ENCODE measurements around the gene DMBX1. TPM values are rescaled to one million over a fixed set of nuclear protein-coding genes. Genes with fewer than 3 reads are reported as not detected.
A peak's percentile ranks its signal among the peaks of the same experiment; 100 is the strongest.

Gene DMBX1
- total RNA-seq, 1 experiment from 2014 or later, result 2.3 TPM

DNA sequence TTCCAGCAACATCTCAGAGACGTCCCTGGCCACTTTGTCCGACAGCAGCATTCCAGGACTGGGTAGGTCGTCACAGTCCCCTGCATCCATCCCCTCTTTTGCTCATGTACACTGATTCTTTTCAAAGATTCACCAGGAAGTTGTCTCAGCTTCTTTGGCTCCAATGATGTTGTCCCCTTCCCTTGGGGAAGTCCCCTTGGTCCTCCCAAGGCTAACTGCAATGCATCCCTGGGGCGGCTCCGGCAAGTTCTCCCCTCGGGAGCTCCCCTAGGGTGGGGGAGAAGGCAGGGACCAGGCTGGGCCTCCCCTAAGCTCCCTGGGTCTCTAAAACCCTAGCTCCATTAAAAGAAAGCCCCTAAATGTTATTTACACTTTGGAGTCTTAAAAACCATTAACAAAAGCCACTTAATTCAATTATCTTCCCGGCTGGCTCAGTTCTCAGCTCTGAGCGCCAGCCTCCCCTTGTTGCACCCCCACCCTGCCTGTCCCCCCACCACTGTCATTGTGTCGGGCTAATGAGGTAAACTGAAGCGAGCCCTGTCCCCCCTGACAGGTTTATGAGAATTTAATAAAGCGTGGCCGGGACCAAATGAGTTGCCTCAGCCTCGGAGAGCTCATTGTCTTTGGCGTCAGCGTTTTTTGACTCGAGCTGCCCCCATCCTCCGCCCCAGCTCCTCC, 36.5 kb downstream of the DMBX1 start:
- Histone ChIP-seq H3K18ac (ENCODE audit: insufficient read length, low read depth, low read length) (no peak overlapping the region), H2AK5ac (ENCODE audit: insufficient read length, low read length) (no peak overlapping the region), H3K56ac (ENCODE audit: insufficient read length, low read depth, low read length) (no peak overlapping the region), H4K91ac (ENCODE audit: insufficient read length, low read depth, low read length) (no peak overlapping the region), H2BK12ac (ENCODE audit: insufficient read length, low read depth, low read length) (no peak overlapping the region), H2BK120ac (ENCODE audit: low read depth, low read length, poor library complexity, severe bottlenecking) (no peak overlapping the region), H3K9ac (ENCODE audit: extremely low read depth, insufficient read length, low read length) (no peak overlapping the region), H3K79me2 (ENCODE audit: insufficient read depth, low read length) (no peaks in the 10 kb centered on the region), H2BK5ac (ENCODE audit: insufficient read length, low read length) (no peak overlapping the region), H3K27me3 (ENCODE audit: insufficient read depth, low read length) (peaks cover 11% of the 10 kb centered on the region; the same call in 1 of the 2 replicates), H3K79me1 (ENCODE audit: insufficient read depth, low read depth, low read length, poor library complexity, severe bottlenecking) (no peaks in the 10 kb centered on the region), H4K20me1 (ENCODE audit: control insufficient read depth, insufficient read depth, insufficient read length) (no peaks in the 10 kb centered on the region), H3K23ac (ENCODE audit: insufficient read length, low read depth, low read length) (no peak overlapping the region), H2BK15ac (ENCODE audit: low read depth, low read length) (no peak overlapping the region), H3T11ph (ENCODE audit: low read length) (no peak overlapping the region), H3K9me3 (ENCODE audit: control insufficient read depth, low read depth, low read length) (no peaks in the 10 kb centered on the region), H3K14ac (ENCODE audit: insufficient read depth, low read length) (no peak overlapping the region), H3K27ac (ENCODE audit: insufficient read length, low read depth, low read length) (no peak overlapping the region), H2BK20ac (ENCODE audit: low read depth, low read length, poor library complexity, severe bottlenecking) (no peak overlapping the region), H3K23me2 (ENCODE audit: insufficient read length, low read depth, low read length, poor library complexity, severe bottlenecking) (no peaks in the 10 kb centered on the region), H3K4me1 (ENCODE audit: insufficient read depth, low read length) (peaks cover 6% of the 10 kb centered on the region; the same call in 1 of the 2 replicates), H4K5ac (ENCODE audit: insufficient read length, low read depth, low read length) (no peak overlapping the region), H3K4ac (ENCODE audit: low read depth, low read length) (no peak overlapping the region), H3K4me2 (ENCODE audit: insufficient read depth, insufficient read length, low read length) (peak overlapping the region; percentile 27), H2AFZ (ENCODE audit: low read length) (no peak overlapping the region), H4K8ac (replicated peaks; ENCODE audit: insufficient read length, low read depth, low read length) (no peak overlapping the region)
- H3K27ac Mint-ChIP-seq, result no peak overlapping the region
- H3K4me3 Mint-ChIP-seq, result peak overlapping the region in 1 of 2 experiments; percentile 57; a peak in 2 of 5 replicates
- TF ChIP-seq, protein P1, sequence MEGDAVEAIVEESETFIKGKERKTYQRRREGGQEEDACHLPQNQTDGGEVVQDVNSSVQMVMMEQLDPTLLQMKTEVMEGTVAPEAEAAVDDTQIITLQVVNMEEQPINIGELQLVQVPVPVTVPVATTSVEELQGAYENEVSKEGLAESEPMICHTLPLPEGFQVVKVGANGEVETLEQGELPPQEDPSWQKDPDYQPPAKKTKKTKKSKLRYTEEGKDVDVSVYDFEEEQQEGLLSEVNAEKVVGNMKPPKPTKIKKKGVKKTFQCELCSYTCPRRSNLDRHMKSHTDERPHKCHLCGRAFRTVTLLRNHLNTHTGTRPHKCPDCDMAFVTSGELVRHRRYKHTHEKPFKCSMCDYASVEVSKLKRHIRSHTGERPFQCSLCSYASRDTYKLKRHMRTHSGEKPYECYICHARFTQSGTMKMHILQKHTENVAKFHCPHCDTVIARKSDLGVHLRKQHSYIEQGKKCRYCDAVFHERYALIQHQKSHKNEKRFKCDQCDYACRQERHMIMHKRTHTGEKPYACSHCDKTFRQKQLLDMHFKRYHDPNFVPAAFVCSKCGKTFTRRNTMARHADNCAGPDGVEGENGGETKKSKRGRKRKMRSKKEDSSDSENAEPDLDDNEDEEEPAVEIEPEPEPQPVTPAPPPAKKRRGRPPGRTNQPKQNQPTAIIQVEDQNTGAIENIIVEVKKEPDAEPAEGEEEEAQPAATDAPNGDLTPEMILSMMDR (conservative IDR thresholded peaks at IDR 0.05), result no peak
- no peaks in the 10 kb centered on the region for H3K36me3 Mint-ChIP-seq (ENCODE audit: insufficient read depth in 1 of 3, low read depth in 3 of 3)
- no peak for DNase-seq
- H3K9me3 Mint-ChIP-seq, result no peaks in the 10 kb centered on the region; a peak in 2 of 5 replicates
- peaks cover 76 to 77% of the 10 kb centered on the region in 2 experiments for H3K4me1 Mint-ChIP-seq
- H3K27me3 Mint-ChIP-seq (ENCODE audit: low read depth), result peaks cover 97% of the 10 kb centered on the region
- no CpG with 5 or more reads among the region's 17 CpGs for WGBS (ENCODE audit: extremely low coverage, insufficient read length, low lambda C conversion rate)
